Central memory CD8-positive, alpha-beta T cell (primary cell): Measurements from ENCODE around the gene CYGB.
"Not testable (repeated sequence)": the region's sequence is repeated elsewhere in the genome, so short reads cannot be mapped to it uniquely, and the experiment has no call there.

Source experiments
- ATAC-seq: fragments of 150-1000 bp; cut with Tn5 transposase; replicated peaks from 2 replicates; pipeline ENCODE4 v1.10.0; 2022; ENCODE audit warnings: mild to moderate bottlenecking, moderate FRiP score, moderate number of reproducible peaks; ENCODE audit not compliant: poor library complexity, severe bottlenecking; ENCODE audit errors: extremely low read depth
- DNase-seq, 2 donors: peaks; one replicate each; pipeline ENCODE4 v3.0.0; 2021; ENCODE audit warnings: low spot score in 2 of 2
- H3K27ac Mint-ChIP-seq: one replicate; pipeline ENCODE4 v1.8.0; 2022; ENCODE audit warnings: low read depth, mild to moderate bottlenecking, moderate library complexity, mixed read lengths
- H3K27me3 Mint-ChIP-seq: one replicate; pipeline ENCODE4 v1.8.0; 2022; ENCODE audit warnings: mixed read lengths
- H3K36me3 Mint-ChIP-seq: one replicate; pipeline ENCODE4 v1.8.0; 2022; ENCODE audit warnings: mild to moderate bottlenecking, moderate library complexity, mixed read lengths; ENCODE audit not compliant: insufficient read depth
- H3K4me1 Mint-ChIP-seq: one replicate; pipeline ENCODE4 v1.8.0; 2022; ENCODE audit warnings: mixed read lengths
- H3K4me3 Mint-ChIP-seq: one replicate; pipeline ENCODE4 v1.8.0; 2022; ENCODE audit warnings: mild to moderate bottlenecking, moderate library complexity, mixed read lengths
- H3K9me3 Mint-ChIP-seq: one replicate; pipeline ENCODE4 v1.8.0; 2022; ENCODE audit warnings: mixed read lengths

CYGB gene

DNA sequence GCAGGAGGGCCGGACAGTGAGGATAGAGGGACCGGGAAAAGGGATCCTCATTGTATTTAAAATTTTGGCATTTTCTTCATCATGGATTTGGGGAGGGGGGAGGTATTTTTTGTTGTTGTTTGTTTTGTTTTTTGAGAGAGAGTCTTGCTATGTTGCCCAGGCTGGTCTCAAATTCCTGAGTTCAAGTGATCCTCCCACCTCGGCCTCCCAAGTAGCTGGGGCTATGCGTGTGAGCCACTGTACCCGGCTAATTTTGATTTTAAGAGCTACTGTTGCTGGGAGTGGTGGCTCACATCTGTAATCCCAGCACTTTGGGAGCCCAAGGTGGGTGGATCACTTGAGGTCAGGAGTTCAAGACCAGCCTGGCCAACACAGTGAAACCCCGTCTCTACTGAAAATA lies 23.2 kb downstream of the CYGB start:
- H3K27me3 Mint-ChIP-seq: not testable (repeated sequence)

DNA sequence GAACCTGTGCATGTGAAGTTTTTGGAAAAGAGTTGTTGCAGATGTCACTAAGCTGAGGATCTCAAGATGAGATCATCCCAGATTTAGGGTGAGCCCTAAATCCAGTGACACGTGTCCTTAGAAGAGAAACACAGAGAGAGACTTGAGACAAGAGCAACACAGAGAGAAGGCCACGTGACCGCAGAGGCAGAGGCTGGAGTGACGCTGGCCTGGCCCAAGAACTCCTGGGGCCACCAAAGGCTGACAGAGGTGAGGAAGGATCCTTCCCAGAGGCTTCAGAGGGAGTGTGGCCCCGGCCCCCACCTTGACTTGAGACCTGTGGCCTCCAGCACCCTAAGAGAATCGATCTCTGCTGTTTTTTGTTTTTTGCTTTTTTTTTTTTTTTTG lies 24.2 kb downstream of the CYGB start:
- ATAC-seq (no peak), DNase-seq (no peak)
- Mint-ChIP-seq H3K9me3 (no peaks in the 10 kb centered on the region), H3K4me1 (peaks cover 37% of the 10 kb centered on the region), H3K27ac (peak overlapping the region; percentile 95), H3K36me3 (peaks cover 12% of the 10 kb centered on the region), H3K4me3 (peak overlapping the region; percentile 48), H3K27me3 (no peaks in the 10 kb centered on the region)

More for the DNA sequence above, 23.2 kb downstream of the CYGB start:
- Mint-ChIP-seq H3K36me3 (peaks cover 12% of the 10 kb centered on the region), H3K27ac (peak overlapping the region; percentile 95), H3K4me3 (peak overlapping the region; percentile 56), H3K4me1 (peaks cover 37% of the 10 kb centered on the region)
- ATAC-seq, H3K9me3 Mint-ChIP-seq, DNase-seq: not testable (repeated sequence)

DNA sequence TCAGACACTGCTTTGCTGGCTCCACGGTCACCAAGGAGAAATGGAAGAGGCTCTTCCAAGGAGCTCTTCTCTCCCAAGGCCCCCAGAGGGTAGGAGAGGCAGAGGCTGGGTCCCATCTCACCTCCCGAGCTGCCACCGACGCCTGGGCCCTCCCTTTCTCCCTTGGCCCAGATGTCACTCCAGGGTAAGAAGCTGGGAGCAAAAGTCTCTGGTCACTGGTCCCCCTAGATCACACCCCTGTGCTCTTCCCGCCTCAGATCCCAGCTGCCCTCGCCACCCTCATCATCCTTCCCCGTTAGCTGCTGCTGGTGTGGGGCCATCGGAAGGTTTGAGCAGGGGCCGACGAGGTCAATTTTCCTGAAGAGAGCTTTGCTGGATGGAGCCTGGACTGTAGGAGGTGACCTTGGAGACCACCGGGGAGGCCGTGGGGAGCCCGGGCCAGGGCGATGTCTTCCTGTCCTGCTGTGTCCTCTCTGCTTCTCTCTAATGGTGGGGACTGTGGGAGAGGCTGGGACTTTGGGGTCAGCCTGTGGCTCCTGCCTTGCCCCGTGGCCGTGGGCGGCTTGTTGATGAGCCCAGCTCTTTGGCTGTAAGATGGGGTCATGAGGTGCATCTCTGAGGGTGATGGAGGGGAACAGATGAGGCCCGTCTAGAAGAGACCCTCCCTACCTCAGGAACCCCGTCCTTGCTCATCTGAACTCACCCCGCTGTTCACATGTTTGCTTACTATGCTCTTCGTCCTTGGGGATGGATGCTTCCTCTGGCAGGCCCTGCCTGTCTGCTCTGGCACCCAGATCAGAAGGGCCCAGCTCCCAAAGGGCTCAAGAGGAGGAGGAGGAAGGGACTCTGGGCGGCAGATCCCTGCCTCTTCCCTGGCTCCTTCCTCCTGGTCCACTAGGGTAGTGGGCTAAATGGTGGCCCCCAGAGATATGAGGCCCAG lies 24.9 kb downstream of the CYGB start:
- Mint-ChIP-seq H3K36me3 (peaks cover 12% of the 10 kb centered on the region), H3K27ac (peak overlapping the region; percentile 95)

DNA sequence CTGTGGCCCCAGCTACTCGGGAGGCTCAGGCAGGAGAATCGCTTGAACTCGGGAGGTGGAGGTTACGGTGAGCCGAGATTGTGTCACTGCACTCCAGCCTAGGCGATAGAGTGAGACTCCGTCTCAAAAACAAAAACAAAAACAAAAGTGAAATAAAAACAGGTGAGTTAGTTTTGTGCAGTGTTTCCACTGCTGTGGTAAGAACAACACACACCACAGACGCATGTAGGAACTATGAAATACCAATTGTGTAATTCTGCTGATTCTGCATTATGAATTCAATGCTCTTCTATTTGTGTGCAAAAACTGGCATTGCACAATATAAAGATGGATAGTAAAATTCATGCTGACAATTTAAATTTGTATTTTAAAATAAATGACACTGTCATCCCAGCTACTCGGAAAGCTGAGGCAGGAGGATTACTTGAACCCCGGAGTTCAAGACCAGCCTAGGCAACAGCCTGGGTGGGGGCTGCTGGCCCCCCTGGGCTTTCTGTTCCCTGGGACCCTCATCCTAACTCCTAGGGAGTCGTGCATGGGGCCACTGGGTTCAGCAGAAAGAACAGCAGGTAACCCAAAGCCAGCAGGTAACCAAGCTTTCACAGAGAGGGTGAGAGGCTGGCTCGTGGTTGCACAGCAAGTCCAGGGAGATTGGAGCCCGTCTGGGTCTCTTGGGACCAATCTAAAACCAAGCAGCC lies 25.7 kb downstream of the CYGB start:
- Mint-ChIP-seq H3K27ac (peak overlapping the region; percentile 41), H3K36me3 (peaks cover 12% of the 10 kb centered on the region), H3K27me3 (no peaks in the 10 kb centered on the region), H3K9me3 (no peaks in the 10 kb centered on the region), H3K4me1 (peaks cover 31% of the 10 kb centered on the region), H3K4me3 (no peak overlapping the region)
- ATAC-seq (no peak), DNase-seq (no peak)

More for the DNA sequence above, 24.9 kb downstream of the CYGB start:
- Mint-ChIP-seq H3K4me3 (peak overlapping the region; percentile 48), H3K27me3 (no peaks in the 10 kb centered on the region), H3K9me3 (no peaks in the 10 kb centered on the region), H3K4me1 (peaks cover 31% of the 10 kb centered on the region)
- DNase-seq (no peak), ATAC-seq (no peak)

DNA sequence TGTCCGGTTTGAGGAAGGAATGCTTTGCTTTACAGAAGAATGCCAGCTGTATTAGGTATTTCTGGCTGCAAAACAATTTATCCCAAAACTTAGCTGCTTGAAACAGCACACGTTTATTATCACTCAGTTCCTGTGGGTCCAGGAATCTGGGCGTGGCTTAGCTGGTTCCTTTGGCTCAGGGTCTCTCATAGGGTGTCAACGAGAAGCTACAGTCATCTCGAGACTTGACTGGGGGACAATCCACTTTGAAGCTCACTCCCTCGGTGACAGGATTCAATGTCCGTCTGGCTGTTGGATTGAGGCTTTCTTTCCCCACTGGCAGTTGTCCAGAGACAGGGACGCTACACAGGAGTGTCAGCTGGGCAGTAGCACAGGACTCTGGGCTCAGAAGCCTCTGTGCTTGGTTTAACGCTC lies 26.7 kb downstream of the CYGB start:
- Mint-ChIP-seq H3K27ac (peak overlapping the region; percentile 41), H3K27me3 (no peaks in the 10 kb centered on the region), H3K4me3 (no peak overlapping the region), H3K4me1 (peaks cover 38% of the 10 kb centered on the region), H3K36me3 (peaks cover 12% of the 10 kb centered on the region), H3K9me3 (no peaks in the 10 kb centered on the region)
- ATAC-seq: no peak
- no peak for DNase-seq

DNA sequence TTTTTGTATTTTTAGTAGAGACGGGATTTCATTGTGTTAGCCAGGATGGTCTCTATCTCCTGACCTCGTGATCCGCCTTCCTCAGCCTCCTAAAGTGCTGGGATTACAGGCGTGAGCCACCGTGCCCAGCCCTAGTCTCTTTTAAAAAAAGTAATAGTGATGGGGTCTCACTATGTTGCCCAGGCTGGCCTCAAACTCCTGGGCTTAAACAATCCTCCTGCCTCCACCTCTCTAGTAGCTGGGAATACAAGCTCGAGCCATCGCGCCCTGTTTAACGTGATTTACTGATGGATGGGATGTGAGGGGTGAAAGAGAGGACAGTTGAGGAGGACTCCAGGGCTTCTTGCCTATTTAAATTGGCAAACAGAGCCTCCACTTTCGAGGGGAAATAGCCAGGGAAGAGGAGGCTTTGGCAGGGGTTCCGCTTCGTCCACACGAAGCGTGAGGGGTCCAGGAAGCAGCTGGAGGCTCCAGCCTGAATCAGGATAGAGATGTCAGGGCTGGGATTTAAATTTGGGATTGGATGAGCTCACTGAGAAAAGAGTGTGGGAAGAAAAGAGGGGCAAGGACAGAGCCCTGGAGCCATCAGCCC lies 28.9 kb downstream of the CYGB start:
- not testable (repeated sequence) for H3K27me3 Mint-ChIP-seq, H3K36me3 Mint-ChIP-seq, ATAC-seq, H3K4me3 Mint-ChIP-seq, H3K9me3 Mint-ChIP-seq, DNase-seq
- H3K4me1 Mint-ChIP-seq: peaks cover 26% of the 10 kb centered on the region
- H3K27ac Mint-ChIP-seq: peak overlapping the region; percentile 5

DNA sequence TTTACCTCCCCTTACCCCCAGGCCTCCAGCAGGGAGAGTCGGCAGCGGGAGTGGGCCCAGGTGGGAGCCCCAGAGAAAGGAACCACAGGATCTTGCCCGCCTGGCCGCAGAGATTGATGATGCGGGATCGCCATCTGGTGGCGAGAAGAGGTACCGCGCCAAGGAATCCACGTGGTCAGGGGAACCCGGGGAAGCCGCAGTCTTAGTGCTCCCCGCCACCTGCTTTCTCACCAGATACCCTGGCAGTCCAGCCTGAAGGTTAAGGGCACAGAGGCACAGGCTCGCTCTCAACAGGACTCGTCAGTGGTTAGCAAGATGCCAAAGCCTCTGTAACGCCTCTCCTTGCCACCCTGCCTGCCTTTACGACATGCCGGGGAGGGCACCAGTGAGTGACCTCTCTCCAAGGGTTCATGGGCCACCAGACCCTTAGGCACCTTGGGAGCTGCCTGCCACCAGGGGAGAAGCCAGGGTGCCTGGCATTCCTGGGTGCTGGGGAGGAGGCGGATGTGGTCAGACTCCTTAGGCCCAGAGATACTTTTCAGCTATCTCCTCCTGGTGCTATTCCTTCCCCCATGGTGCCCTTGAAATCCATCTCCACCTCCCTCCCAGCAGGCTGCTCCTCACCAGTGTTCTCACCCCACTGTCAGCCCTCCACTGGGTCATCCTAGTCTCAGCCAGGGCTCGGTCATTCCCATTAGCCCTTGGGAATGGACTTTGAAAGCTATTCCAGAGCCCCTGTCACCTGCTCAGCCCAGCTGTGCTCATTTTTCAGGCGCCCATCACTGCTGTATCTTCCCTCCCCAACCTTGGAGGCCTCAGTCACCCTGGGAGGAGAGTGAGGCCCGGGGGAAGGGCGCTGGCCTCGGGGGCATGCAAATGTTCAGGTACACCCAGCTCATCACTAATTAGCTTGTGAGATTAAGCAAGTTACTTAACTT lies 30.8 kb downstream of the CYGB start:
- Mint-ChIP-seq H3K27ac (no peak overlapping the region), H3K36me3 (peaks cover 1% of the 10 kb centered on the region), H3K4me1 (peaks cover 18% of the 10 kb centered on the region), H3K4me3 (no peak overlapping the region), H3K9me3 (no peaks in the 10 kb centered on the region), H3K27me3 (no peaks in the 10 kb centered on the region)
- peak; percentile 88 to 95 for DNase-seq
- peak; percentile 78 for ATAC-seq

- Mint-ChIP-seq H3K27ac (no peak overlapping the region), H3K4me3 (no peak overlapping the region), H3K9me3 (no peaks in the 10 kb centered on the region), H3K36me3 (peaks cover 7% of the 10 kb centered on the region), H3K27me3 (no peaks in the 10 kb centered on the region), H3K4me1 (peaks cover 33% of the 10 kb centered on the region)
- no peak for ATAC-seq
- DNase-seq: no peak
Observed at GRCh38 chr17:76504117-76504516, 33.4 kb downstream of the CYGB start.

DNA sequence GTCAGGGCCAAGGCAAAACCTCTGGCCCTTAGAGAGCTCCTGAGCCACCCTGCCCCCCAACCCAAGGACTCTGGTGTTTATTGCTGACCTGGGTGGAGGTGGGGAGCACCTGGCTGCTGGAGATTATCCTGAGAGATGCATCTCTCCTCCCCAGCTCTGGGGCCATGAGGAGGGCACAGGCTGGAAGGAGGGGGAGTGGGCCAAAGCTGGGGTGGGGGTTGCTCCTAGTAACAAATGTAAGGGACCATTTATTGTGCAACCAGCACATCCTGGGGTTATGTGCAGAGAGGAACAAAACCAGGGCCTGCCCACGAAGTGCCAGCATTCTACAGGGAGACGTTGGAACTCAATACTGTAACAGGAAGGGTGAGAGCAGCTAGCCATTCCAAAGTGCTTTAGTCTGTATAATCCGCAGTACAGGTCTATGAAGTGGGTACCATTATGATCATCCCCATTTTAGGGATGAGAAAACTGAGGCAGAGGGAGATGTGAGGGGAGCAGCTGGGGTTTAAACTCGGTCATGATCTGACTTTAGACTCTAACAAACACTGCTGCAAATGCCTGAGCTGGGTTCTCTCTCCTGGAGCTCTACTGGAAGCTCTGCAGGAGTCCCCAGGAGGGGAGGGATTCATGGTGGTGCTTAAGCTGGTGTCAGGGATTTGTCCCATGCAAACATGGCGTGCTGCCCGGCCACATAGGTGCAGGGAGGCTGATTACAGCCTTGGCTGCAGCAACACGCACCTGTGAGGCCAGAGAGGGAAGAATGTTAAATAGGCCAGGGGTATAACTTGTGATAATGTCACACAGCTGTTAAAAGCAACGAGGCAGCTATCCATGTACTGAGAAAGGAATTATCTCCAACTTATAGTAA lies 34.9 kb downstream of the CYGB start:
- H3K27ac Mint-ChIP-seq: peak overlapping the region; percentile 95
- H3K36me3 Mint-ChIP-seq: peaks cover 11% of the 10 kb centered on the region
- no peaks in the 10 kb centered on the region for H3K27me3 Mint-ChIP-seq
- H3K4me1 Mint-ChIP-seq: peaks cover 46% of the 10 kb centered on the region
- DNase-seq (no peak), ATAC-seq (no peak)
- peak overlapping the region; percentile 87 for H3K4me3 Mint-ChIP-seq
- H3K9me3 Mint-ChIP-seq: no peaks in the 10 kb centered on the region

DNA sequence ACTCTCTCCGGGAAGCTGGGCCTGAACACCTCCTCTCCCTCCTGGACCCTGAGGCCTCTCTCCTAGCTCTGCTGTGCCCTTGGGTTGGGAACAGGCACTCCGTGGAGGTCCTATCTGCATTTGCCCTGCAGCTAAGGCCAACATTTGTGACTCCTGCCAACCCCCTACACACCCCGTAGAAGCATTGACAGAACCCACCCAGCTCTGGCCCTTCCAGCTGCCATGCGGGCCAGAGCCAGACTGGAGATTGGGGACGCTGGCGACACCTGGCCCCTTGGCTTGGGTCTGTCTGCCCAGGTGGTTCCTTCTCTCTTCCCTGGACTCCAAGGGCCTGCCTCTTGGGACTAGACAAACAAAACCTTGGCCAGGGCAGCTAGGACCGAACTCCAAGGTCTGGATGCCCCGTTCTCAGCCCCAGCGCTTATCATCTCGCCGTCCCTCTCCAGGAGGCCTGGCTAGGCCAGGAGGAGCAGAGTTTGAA lies 35.6 kb downstream of the CYGB start:
- H3K27me3 Mint-ChIP-seq: no peaks in the 10 kb centered on the region
- peaks cover 53% of the 10 kb centered on the region for H3K4me1 Mint-ChIP-seq
- H3K27ac Mint-ChIP-seq: peak overlapping the region; percentile 95
- no peaks in the 10 kb centered on the region for H3K9me3 Mint-ChIP-seq
- peak overlapping the region; percentile 87 for H3K4me3 Mint-ChIP-seq
- H3K36me3 Mint-ChIP-seq: peaks cover 11% of the 10 kb centered on the region
- DNase-seq (no peak), ATAC-seq (no peak)
